HG02938 (cell line): Measurements from ENCODE around the gene RILP.

Experiments used
- ATAC-seq: cut with Tn5 transposase; IDR thresholded peaks from one replicate; pipeline ENCODE4 v1.9.1; 2021; ENCODE audit warnings: mild to moderate bottlenecking, moderate library complexity; ENCODE audit not compliant: unreplicated experiment

Gene RILP

DNA sequence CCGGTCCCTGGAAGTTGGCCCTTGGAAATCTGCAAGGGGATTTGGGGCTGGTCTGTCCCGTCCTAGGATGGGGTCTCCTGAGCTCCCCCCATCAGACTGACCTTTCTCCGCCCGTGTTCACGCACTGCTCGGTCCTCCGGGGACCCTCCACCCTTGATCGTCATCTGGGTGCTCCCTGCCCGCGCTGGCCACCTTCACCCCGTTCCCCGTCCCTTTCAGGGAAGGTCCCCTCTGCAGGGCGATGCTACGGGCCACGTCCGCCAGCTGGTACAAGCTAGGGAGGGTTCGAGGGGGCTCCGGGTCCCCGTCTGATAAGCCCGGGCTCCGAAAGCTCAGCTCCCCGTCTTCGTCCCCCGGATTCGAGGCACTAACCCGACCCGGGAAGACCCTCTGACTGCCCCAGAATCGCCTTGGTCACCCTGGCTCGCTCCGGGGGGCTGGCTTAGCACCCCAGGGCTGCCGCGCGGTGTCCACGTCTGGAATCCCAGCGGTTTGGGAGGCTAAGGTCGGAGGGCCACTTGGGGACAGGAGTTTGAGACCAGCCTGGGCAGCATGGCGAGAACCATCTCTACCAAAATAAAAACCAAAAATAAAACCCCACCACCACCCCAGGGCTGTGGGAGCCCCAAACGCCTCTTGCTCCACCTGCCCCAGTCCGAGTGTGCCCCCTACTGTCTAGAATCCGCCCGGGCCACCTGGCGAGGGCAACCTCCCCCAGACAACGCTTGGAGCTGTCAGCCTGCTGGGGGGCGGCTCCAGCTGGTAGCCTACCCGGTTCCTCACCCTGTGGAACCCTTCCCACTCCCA, 20.0 kb downstream of the RILP start:
- no peak for ATAC-seq

DNA sequence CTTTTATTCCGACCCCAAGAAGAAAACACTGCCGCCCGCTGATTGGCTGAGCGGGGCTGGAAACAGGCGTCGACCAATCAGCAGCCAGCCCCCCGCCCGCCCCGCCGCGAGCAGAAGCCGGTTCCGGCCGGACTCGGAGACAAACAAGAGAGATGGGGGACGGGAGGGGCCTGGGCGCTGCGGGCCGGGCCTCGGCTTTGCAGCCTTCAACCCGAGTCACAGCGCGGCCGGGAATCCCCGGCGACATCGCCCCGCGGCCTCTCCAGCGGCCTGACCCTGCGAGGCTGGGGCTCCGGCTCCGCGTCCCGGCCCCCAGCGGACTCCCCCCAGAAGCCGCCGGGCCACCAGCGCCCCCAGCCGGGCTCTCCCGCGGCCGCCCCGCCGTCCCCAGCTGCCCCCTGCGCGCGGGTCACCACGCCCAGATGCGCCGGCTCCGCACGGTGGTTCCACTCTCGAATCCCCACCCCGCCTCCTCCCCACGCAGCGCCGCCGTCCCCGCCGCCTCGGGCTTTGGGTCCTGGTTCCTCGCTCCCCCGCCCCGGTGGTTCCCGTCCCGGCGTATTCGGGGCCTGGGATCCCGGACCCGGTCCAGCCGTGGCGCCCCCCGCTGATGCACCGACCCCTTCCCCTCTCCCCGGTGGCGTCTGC, 20.7 kb downstream of the RILP start:
- ATAC-seq: peak; percentile 49

DNA sequence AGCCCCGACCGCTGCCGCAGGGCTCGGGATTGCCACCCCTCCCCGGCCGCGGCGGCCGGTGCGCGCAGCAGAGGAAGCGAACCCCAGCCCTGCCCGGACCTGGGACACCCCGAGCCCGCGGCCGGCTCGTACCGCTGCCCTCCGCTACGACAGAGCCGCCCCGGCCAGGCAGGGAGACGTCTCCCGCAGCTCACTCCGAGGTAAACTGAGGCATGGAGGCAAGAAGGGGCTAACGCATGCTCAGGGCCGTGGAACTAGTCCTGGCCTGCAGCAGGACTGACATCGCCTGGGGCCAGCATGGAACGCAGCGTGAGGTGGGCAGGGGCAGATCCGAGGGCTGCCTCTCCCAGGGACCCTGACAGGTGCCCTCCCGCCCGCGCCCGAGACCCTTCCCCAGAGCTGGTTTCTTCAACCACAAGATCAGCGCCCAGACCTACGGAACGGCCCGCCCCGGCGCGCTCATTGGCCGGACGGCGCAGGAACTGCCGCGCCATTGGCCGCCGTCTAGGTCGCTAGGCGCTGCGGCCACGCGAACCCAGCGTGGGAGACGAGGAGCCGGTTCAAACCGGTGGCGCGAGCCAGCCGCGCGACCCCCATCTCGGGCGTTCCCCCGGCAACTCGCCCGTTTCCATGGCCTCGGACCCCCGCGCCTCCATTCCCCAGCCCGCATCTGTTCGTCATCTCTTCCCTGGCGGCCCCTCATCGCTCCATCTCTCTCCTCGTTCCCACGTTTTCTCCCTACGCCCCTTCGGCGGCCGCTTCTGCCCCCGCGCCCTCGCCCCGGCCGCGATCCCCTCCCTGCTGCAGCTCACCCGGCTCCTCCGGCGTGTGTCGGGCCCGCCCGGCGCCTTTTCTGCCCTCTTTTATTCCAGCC, 21.4 kb downstream of the RILP start, which contains the start of gene SLC43A2:
TSS of gene SLC43A2 (minus strand) at position 853 of the 874 bp plus-strand sequence. CDS start 960 bp downstream, outside the sequence.
- peak; percentile 43 for ATAC-seq

DNA sequence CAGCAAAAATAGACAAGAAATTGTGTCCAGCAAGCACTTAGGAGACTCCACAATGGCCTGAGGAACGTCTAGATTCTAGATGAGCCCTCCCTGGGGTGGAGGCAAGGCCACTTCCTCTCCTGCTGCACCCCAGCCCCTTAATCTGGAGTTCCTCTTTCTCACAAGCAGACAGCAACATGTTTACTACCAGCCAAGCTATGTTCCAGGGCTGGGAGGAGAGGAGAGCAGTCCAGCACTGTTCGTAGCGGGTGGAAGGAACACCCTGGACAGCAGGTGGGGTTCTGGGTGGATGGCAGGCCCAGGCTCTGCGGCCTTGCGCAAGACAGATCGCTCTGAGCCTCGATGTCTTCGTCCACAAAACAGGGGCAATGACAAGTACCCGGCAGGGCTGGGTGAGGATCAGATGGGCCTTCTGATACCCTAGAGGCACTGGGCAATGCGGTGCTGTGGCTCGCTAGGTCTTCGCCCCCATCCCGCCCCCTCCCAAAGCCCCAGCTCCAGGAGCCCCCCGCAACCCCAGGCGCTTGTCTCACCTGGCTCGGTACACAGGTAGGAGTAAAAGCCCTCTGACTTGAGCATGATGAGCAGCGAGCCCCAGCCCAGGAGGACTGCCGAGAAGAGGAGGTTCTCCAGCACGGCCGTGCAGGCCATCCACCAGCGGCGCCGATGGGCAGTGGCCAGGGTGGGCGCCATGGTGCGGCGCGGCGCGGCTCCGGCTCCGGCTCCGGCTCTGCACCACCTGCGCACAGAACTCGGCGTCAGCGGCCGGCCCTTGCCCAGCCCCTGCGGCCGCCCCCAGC, 22.3 kb downstream of the RILP start:
- ATAC-seq: no peak

DNA sequence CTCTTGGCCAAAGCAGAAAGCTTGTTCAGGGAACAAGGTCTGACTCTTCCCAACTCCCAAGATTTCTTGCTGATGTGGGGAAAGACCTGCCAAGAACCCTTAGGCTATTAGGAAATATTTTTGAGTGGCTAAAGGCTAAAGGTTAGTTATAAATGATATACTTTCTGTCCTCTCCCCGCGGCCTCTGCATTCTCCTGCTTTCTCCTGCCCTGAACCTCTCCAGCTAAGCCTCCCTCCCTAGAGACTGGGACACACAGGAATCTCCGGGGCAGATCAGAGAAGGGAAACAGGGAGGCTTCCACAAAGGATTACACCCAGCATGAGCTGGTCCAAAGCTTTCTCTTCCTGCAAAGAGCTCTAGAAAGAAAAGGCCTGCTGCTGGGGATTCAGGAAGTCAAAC, 23.3 kb downstream of the RILP start:
- no peak for ATAC-seq

DNA sequence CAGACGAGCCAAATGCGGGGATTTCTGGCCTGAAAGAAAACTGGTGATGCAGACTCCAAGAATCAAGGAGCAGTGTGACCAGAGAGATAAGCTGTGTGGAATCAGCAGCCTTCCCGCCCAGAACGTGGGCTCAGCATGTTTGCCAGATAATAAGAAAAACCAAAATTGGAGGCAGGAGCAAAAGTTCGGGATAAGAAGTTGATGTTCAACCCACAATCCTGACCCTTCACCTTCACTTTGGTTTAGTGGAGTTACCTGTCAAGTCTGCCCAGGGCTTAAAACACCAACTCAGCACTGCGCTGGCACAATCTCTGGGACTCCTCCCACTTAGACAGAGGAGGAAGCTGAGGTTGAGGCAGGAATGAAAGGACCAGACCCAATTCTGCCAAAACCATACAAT, 24.1 kb downstream of the RILP start:
- ATAC-seq: no peak

DNA sequence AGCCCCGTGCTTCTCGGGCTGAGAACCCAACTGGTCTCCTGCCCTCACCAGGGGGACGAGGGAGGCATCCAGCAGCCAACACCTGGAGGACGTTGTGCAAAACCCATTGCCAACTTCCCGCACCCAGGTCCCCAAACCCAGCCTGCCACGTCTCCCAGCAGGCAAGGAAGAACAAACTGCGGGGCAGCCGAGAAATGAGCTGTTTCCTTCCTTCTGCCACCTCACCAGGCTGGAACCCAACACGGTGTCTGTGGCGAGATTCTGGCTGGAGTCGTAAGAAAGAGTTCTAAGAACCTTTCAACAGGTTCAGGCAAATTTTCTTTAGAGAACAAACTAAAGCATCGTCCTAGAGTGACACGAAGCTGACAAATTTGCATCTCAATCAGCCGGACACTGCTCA, 24.6 kb downstream of the RILP start:
- ATAC-seq: no peak

DNA sequence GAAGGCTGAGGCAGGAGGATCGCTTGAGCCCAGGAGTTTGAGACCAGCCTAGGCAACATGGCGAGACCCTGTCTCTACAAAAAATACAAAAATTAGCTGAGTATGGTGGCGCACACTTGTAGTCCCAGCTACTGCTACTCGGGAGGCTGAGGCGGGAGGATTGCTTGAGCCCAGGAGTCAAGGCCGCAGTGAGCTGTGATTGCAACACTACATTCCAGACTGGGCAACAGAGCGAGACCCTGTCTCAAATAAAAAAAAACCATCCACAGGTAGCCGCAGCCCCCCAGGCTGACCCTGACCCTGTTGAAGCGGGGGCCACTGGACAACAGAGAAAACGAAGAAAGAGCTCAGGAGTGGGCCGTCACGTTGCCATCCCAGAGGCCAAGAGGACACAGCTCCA, 25.0 kb downstream of the RILP start:
- ATAC-seq: no peak

DNA sequence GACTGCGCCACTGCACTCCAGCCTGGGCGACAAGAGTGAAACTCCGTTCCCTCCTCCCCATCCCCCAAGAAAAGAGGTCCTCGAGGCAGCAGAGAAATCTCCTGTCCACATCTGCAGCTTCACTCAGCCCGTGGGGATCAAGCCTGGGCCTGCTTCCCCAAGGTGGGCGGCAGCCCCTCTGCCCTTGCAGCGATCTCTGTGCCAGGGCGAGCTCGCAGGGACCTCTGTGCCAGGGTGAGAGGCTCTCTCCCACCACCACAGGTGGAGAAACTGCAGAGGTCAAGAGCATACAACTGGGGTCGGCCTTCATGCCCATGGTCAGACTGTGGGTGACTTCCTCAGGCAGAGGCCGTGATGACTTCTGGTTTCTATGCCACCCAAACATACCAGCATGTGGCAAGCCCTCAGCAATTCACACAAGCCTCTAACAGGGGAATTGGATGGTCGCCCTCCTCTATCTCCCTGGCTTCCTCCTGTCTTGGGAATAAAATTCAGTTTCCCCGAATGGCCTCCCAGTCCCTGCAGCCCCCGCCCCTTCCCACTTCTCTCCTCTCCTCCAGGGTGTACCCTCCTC, 26.5 kb downstream of the RILP start:
- ATAC-seq: no peak

DNA sequence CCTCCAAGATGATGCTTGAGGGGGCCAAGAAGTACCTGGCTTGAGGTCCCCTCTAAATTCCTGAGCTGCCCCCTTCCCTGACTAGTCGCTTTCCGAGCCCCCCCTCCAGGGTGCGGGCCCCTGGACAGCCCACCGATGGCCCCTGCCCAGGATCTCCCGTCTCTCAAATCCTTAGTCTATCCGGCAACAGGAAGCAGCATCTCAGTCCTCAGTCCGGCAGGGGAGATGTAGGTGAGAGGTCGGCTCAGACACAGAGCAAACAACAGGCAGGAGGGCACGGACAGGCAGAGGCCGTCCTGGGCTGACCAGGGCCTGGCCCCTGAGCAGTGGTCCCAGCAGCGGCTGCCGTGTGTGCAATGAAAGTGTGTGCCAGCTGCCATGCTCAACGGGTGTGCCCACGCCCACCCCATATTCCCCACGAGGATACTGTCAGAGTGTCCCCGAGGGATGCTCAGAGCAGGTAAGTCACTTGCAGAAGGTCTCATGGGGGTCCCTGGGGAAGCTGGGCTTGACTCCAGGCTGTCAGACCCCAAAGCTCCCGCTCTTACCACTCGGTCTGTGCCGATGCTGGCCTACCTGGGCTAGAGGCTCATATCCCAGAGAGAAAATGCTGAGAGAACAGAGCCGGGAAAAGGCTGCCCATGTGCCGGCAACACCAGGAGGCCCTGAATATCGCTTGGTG, 28.3 kb downstream of the RILP start:
- no peak for ATAC-seq

DNA sequence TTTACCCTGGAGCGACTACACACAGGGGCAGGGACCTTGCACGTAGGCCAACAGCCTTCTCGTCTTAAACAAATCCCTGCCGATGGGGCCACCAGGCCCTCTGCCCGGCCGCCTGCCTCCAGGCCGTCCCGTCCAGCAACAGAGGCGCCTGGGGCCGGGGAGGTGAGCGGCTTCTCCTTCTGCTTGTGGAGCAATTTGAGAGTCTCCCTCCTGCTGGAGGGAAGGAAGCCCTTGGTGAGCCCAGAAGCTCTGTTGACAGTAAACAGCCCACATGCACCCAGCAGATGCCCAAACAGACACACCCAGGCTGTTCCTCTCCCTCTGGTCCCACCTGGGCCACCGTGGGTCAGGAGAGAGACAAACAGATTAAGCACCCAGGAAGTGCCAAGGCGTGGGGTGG, 29.2 kb downstream of the RILP start:
- no peak for ATAC-seq

DNA sequence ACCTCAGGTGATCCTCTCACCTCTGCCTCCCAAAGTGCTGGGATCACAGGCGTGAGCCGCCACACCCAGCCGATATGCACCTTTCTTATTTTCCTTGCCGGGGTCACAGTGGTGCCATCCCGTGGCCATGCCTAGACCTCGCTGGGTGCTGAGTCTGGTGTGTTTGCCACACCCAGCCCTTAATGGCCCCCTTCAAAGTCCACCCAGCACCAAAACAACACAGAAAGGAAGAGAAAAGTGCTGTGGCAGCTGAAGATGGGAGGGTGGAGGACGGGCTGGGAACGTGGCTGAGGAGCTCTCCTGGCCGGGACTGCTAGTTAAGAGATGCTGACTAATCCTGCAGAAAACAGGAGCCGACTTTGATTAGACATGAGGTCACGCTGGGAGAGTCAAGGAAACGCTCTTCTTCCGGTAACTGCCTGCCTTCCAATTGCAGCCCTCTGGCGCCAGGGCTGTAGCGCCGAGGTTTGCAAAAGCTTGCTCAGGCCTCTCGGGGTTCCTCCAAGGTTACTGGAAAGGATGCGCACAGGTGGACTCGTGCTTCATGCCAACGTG, 32.0 kb downstream of the RILP start:
- no peak for ATAC-seq

DNA sequence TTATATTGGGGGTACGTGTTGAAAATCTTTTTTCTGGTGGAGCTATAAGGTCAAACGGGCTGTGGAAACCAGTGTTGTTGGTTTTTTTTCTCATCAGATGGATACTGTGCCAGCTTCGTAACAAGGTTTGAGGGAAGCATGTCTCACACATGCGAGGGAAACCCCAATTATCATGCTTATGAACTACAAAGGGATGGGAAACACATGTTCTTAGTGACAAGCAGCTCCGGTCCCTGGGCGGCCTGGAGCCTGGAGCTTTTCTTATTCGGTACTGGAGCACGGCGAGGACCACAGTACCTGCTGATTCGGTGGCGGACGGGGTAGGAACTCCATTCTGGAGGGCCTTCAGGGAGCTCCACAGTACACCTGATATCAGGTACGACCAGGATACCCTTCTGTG, 33.6 kb downstream of the RILP start:
- ATAC-seq: no peak

DNA sequence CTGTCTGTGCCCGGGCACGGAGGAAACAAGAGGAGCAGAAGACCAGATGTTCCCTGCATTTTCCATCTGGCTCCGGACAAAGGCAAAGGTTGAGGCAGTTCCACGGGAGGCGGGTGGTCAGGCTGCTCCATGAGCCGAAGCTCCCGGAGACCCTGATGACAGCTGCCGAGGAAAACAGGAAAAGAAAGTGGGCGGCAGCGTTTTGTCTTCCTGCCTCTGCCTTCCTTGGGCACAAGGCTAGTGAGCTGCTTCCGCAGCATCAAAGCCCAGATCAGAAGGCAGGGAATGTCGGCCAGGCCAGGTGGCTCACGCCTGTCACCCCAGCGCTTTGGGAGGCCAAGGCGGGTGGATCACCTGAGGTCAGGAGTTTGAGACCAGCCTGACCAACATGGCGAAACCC, 37.3 kb downstream of the RILP start:
- no peak for ATAC-seq

DNA sequence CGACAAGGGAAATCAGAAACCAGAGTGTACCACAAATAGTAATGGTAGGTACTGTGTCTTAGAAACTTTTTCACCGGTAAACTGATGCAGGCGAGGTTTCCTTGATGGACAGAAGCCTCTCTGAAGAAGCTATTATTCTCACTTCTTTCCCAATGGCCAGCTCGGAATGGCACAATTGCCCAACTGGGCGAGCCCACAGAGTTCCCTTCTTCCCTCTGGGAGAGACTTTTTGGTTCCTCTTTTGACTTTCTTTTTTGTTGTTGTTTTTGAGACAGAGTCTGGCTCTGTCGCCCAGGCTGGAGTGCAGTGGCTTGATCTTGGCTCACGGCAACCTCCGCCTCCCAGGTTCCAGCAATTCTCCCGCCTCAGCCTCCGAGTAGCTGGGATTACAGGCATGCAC, 38.0 kb downstream of the RILP start:
- ATAC-seq: no peak

DNA sequence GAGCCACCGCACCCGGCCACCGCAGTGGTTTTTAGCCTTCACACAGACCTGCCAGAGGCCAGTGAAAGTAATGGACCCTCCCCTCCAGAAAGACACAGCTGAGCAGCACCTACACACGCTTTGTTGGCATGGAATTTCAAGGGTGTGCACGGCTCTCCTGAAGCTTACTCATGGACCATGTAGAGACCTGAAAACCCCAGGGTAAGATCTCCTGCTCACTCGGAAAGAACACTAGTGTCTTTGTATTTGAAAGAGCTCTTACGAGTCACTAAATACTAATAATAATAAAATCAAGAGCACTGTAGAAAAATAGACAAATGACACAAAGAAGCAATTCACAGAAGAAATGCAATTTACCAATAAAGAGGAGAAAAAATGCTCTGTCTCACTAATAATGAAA, 41.0 kb downstream of the RILP start:
- ATAC-seq: no peak

DNA sequence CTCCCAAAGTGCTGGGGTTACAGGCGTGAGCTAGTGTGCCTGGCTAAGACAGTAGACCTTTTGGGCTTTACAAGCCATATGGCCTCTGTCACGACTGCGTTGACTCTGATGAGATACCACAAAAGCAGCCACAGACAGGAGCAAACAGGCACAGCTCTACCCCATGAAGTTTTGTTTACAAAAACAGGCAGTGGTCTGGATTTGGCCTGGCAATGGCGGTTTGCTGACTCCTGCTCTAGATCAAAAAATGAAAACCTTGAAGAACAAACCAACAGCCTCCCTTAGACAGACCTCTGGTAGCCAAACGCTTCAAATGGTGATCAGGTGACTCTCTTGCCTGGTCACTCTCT, 41.7 kb downstream of the RILP start:
- no peak for ATAC-seq

DNA sequence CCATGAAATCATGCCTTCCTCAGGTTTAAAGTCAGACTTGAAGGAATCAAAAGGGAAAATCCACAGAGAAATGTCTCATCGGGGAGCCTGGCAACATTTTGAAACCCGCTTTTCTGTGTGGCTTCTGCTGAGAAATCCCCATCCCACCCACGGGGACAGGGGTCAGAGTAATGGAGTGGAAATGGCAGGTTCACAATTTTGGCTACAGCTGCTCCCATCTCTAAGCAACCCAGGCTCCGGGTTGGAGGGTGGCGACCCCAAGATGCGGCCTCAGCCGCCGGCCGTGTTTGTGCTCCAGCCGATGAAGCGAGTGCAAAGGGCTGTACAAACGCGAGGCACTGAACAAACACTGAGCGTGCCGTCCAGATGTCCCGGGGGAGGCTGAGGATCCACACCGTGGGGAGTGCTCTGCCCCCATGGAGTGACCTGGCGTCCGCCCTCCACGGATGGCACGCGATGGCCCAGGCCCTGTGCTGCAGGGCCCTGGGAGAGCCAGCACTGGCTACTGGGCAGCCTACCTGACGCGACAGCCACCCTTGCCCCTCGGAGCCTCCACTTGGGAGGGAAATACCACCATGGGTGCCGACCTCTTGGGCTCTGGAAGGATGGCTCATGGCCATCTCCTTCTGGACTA, 43.2 kb downstream of the RILP start:
- ATAC-seq: no peak

DNA sequence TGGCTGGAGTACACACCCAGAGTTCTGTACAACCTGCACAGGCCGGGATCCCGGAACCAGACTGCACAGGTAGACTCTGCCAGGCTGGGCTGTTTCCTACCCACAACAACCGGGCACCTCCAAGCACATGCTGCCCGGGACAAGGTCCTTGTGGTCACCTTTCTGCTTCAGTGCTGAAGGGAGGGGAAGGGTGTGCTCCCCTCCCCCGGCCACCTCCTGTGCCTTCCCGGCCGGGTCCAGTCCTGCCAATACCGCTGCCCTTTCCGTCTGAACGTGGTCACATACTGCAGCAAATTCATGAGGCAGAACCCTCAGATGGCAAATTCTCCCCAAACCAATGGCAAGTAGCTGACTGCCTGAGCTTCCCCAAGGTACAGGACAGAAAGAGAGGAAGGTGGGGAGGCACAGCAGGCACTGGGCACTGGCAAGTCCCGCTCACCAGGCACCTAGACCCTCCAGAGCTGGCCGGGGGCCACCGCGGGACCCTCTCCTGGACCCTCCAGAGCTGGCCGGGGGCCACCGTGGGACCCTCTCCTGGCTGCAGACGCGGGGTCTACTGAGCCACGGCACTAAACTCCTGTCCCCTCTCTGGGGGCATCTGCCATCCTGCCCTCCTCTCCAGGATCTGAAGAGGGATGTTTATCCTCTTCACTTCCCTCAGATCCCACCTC, 43.9 kb downstream of the RILP start:
- no peak for ATAC-seq
